Activated naive CD8-positive, alpha-beta T cell treated with anti-CD3 and anti-CD28 coated beads, Interleukin-2, amount 50 U/mL, for 24 hours (primary cell): ENCODE measurements around the gene PDCD1.

ENCODE experiments used
- ATAC-seq: fragments of 150-1000 bp; cut with Tn5 transposase; one replicate; pipeline ENCODE4 v1.10.0; 2021
- DNase-seq: peaks from one replicate; pipeline ENCODE4 v3.0.0; 2021
- H3K27ac Mint-ChIP-seq: one replicate; pipeline ENCODE4 v1.8.0; 2021; ENCODE audit warnings: mild to moderate bottlenecking, mixed read lengths
- H3K27me3 Mint-ChIP-seq: one replicate; pipeline ENCODE4 v1.8.0; 2021; ENCODE audit warnings: mixed read lengths
- H3K36me3 Mint-ChIP-seq: one replicate; pipeline ENCODE4 v1.8.0; 2021; ENCODE audit warnings: low read depth, mixed read lengths
- H3K4me1 Mint-ChIP-seq: one replicate; pipeline ENCODE4 v1.8.0; 2021; ENCODE audit warnings: mixed read lengths
- H3K4me3 Mint-ChIP-seq: one replicate; pipeline ENCODE4 v1.8.0; 2021; ENCODE audit warnings: mild to moderate bottlenecking, moderate library complexity, mixed read lengths
- H3K9me3 Mint-ChIP-seq: one replicate; pipeline ENCODE4 v1.8.0; 2021; ENCODE audit warnings: mixed read lengths

PDCD1 gene

GRCh38 chr2:241848761-241849615 lies 9.7 kb downstream of the PDCD1 start:
- DNase-seq, result no peak
- Mint-ChIP-seq H3K9me3 (no peaks in the 10 kb centered on the region), H3K4me3 (no peak overlapping the region), H3K27me3 (peaks cover 5% of the 10 kb centered on the region), H3K27ac (no peak overlapping the region), H3K4me1 (peaks cover 26% of the 10 kb centered on the region), H3K36me3 (peaks cover 15% of the 10 kb centered on the region)
- ATAC-seq, result no peak

DNA sequence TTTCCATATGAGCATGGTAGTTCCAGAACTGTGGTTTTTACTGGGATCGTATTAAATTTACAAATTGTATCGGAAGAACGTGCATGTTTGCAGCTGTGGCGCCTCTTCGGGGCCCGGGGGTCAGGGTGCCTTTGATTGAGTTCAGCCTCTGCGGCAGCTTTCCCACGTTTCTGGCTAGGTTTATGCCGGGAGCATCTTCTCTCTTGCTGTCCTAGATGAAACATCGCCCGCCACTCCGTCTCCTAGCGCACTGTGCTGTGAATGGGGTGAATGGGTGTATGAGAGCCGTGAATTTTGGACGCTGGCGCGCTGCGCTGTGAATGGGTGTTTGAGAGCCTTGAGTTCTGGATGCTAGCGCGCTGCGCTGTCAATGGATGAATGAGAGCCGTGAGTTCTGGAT lies 12.3 kb downstream of the PDCD1 start:
- Mint-ChIP-seq H3K4me1 (peaks cover 41% of the 10 kb centered on the region), H3K4me3 (peak overlapping the region; percentile 49), H3K36me3 (peaks cover 12% of the 10 kb centered on the region), H3K27ac (peak overlapping the region; percentile 48), H3K9me3 (no peaks in the 10 kb centered on the region), H3K27me3 (peaks cover 5% of the 10 kb centered on the region)
- ATAC-seq, result no peak
- no peak for DNase-seq

GRCh38 chr2:241844831-241845578 lies 13.7 kb downstream of the PDCD1 start:
- Mint-ChIP-seq H3K36me3 (peaks cover 12% of the 10 kb centered on the region), H3K27ac (peak overlapping the region; percentile 29), H3K4me1 (peaks cover 41% of the 10 kb centered on the region), H3K27me3 (peaks cover 5% of the 10 kb centered on the region), H3K9me3 (no peaks in the 10 kb centered on the region), H3K4me3 (peak overlapping the region; percentile 75)
- DNase-seq, result no peak
- no peak for ATAC-seq

GRCh38 chr2:241844066-241844728 lies 14.5 kb downstream of the PDCD1 start:
- peaks cover 8% of the 10 kb centered on the region for H3K27me3 Mint-ChIP-seq
- peak; percentile 82 for ATAC-seq
- H3K9me3 Mint-ChIP-seq, result no peaks in the 10 kb centered on the region
- H3K36me3 Mint-ChIP-seq, result peaks cover 12% of the 10 kb centered on the region
- DNase-seq, result peak; percentile 92
- H3K4me1 Mint-ChIP-seq, result peaks cover 41% of the 10 kb centered on the region
- peak overlapping the region; percentile 75 for H3K4me3 Mint-ChIP-seq
- peak overlapping the region; percentile 87 for H3K27ac Mint-ChIP-seq

GRCh38 chr2:241843321-241844065 lies 15.2 kb downstream of the PDCD1 start:
- Mint-ChIP-seq H3K9me3 (no peaks in the 10 kb centered on the region), H3K4me3 (peak overlapping the region; percentile 71), H3K27ac (peak overlapping the region; percentile 87), H3K27me3 (peaks cover 9% of the 10 kb centered on the region), H3K36me3 (peaks cover 10% of the 10 kb centered on the region), H3K4me1 (peaks cover 43% of the 10 kb centered on the region)
- ATAC-seq, result no peak
- DNase-seq, result no peak

- no peaks in the 10 kb centered on the region for H3K9me3 Mint-ChIP-seq
- peak overlapping the region; percentile 71 for H3K4me3 Mint-ChIP-seq
- ATAC-seq (peak; percentile 60), DNase-seq (peak; percentile 73)
- H3K36me3 Mint-ChIP-seq, result peaks cover 10% of the 10 kb centered on the region
- peaks cover 15% of the 10 kb centered on the region for H3K27me3 Mint-ChIP-seq
- peaks cover 43% of the 10 kb centered on the region for H3K4me1 Mint-ChIP-seq
- peak overlapping the region; percentile 87 for H3K27ac Mint-ChIP-seq
Measured at GRCh38 chr2:241842620-241843211, 16.0 kb downstream of the PDCD1 start.

- Mint-ChIP-seq H3K4me1 (peaks cover 44% of the 10 kb centered on the region), H3K27ac (no peak overlapping the region), H3K4me3 (no peak overlapping the region), H3K27me3 (peaks cover 21% of the 10 kb centered on the region), H3K9me3 (no peaks in the 10 kb centered on the region), H3K36me3 (peaks cover 13% of the 10 kb centered on the region)
- DNase-seq (no peak), ATAC-seq (no peak)
Measured at GRCh38 chr2:241842067-241842415, 16.7 kb downstream of the PDCD1 start.

DNA sequence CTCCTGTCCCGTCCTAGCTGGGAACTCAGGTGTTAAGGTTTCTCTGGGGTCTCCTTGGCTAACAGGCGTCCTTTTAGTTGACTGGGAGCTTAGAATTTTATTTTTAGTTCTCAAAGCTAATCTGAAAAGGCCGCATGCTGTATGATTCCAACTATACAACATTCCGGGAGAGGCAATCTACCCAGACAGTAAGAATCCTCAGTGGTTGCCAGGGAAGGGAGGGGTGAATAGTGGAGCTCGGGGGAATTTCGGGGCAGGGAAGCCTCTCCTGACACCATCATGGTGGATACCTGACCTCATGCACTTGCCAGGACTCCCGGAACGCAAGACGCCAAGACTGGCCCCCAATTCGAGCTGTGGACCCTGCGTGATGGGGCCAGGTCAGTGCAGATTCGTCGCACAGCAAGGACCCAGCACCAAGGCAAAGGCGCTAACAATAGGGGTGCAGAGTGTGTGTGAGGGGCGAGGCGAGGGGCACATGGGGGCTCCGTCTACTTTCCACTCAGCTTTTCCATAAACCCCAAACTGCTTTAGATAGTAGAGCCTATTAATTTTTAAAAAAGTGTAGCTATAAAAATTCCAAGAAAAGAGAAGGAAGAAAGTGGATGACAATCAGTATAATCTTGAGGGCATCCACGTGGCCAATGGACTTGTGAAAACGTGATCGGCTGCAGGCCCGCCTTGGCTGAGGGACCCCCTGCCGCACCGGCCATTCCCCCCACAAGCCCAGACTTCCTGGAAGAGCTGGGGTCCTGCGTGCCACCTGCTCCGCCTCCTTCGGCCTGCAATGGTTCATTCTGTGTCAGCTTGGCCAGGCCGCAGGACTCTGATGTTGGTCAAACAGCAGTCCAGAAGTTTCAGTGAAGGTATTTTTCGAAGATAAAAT lies 17.3 kb downstream of the PDCD1 start:
- Mint-ChIP-seq H3K27ac (no peak overlapping the region), H3K4me3 (no peak overlapping the region), H3K36me3 (peaks cover 11% of the 10 kb centered on the region), H3K4me1 (peaks cover 41% of the 10 kb centered on the region), H3K27me3 (peaks cover 22% of the 10 kb centered on the region), H3K9me3 (no peaks in the 10 kb centered on the region)
- DNase-seq (no peak), ATAC-seq (no peak)

- peaks cover 27% of the 10 kb centered on the region for H3K27me3 Mint-ChIP-seq
- H3K27ac Mint-ChIP-seq, result no peak overlapping the region
- ATAC-seq (no peak), DNase-seq (no peak)
- no peak overlapping the region for H3K4me3 Mint-ChIP-seq
- H3K9me3 Mint-ChIP-seq, result peaks cover 6% of the 10 kb centered on the region
- H3K36me3 Mint-ChIP-seq, result peaks cover 4% of the 10 kb centered on the region
- H3K4me1 Mint-ChIP-seq, result peaks cover 16% of the 10 kb centered on the region
Measured at GRCh38 chr2:241837197-241837965, 21.3 kb downstream of the PDCD1 start.

GRCh38 chr2:241836292-241836691 lies 22.4 kb downstream of the PDCD1 start:
- H3K36me3 Mint-ChIP-seq, result peaks cover 4% of the 10 kb centered on the region
- ATAC-seq (no peak), DNase-seq (no peak)
- H3K9me3 Mint-ChIP-seq, result peaks cover 6% of the 10 kb centered on the region
- peaks cover 13% of the 10 kb centered on the region for H3K4me1 Mint-ChIP-seq
- no peak overlapping the region for H3K4me3 Mint-ChIP-seq
- no peak overlapping the region for H3K27ac Mint-ChIP-seq
- peaks cover 33% of the 10 kb centered on the region for H3K27me3 Mint-ChIP-seq

DNA sequence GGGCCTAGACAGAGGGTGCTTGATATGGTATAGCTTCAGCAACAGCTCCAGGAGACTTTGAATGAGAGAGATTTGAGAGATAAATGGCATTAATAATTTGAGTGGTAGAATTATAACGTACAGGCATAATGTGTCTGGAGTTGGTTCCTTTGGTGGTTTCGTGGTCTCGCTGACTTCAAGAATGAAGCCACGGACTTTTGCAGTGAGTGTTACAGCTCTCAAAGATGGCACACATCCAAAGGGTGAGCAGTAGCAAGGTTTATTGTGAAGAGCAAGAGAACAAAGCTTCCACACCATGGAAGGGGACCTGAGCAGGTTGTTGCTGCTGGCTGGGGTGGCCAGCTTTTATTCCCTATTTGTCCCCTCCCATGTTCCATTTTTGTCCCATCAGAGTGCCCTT lies 23.1 kb downstream of the PDCD1 start:
- DNase-seq (peak; percentile 9), ATAC-seq (no peak)
- H3K4me1 Mint-ChIP-seq, result peaks cover 13% of the 10 kb centered on the region
- peaks cover 4% of the 10 kb centered on the region for H3K36me3 Mint-ChIP-seq
- peaks cover 36% of the 10 kb centered on the region for H3K27me3 Mint-ChIP-seq
- no peak overlapping the region for H3K27ac Mint-ChIP-seq
- no peak overlapping the region for H3K4me3 Mint-ChIP-seq
- H3K9me3 Mint-ChIP-seq, result peaks cover 6% of the 10 kb centered on the region

DNA sequence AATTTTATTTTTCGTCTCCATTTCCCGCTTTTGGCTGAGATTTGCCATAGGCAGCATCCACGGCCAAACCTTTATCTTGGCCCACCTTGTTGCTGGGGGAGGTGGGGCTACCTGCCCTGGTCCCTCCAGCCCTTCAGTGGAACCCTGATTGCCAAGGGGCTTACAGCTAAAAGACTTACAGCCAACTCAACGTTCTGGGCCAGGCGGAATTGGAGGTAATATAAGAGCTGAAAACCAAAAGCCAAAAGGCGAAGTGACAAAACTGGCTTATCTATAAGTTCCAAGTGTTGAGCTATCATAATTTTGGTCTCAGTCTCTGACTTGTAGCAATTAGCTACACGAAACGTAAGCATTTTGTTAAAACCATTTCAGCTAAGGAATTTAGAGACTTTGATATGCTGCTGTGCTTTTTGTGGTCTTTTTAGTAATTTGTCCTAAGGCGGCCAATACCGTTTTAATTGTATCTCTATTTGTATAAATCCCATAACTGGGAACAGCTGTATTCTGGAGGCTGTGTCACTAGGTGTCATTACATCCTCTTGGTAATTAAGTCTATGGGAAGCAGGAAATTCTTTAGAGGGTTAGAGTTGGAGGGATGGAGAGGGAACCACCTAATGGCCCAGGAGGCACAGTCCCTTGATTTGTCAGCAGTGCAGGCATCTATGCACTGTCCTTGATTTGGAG lies 24.0 kb downstream of the PDCD1 start:
- H3K27me3 Mint-ChIP-seq, result peaks cover 36% of the 10 kb centered on the region
- no peak overlapping the region for H3K4me3 Mint-ChIP-seq
- peaks cover 13% of the 10 kb centered on the region for H3K4me1 Mint-ChIP-seq
- peaks cover 4% of the 10 kb centered on the region for H3K36me3 Mint-ChIP-seq
- H3K27ac Mint-ChIP-seq, result no peak overlapping the region
- ATAC-seq, result no peak
- no peak for DNase-seq
- peaks cover 6% of the 10 kb centered on the region for H3K9me3 Mint-ChIP-seq
